ENCODE measurements around the gene HBQ1.

GRCh38 chr16:133716-134115 lies 46.5 kb upstream of the HBQ1 start:
- no peak for TF ChIP-seq GABPA (IDR thresholded peaks at IDR 0.05 in 1 of 2, conservative IDR thresholded peaks at IDR 0.05 in 1 of 2)
- TF ChIP-seq, protein P1, sequence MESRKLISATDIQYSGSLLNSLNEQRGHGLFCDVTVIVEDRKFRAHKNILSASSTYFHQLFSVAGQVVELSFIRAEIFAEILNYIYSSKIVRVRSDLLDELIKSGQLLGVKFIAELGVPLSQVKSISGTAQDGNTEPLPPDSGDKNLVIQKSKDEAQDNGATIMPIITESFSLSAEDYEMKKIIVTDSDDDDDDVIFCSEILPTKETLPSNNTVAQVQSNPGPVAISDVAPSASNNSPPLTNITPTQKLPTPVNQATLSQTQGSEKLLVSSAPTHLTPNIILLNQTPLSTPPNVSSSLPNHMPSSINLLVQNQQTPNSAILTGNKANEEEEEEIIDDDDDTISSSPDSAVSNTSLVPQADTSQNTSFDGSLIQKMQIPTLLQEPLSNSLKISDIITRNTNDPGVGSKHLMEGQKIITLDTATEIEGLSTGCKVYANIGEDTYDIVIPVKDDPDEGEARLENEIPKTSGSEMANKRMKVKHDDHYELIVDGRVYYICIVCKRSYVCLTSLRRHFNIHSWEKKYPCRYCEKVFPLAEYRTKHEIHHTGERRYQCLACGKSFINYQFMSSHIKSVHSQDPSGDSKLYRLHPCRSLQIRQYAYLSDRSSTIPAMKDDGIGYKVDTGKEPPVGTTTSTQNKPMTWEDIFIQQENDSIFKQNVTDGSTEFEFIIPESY (IDR thresholded peaks at IDR 0.05), result no peak
- TF ChIP-seq FOXA1 (IDR thresholded peaks at IDR 0.05), result no peak
- TF ChIP-seq, protein P2, sequence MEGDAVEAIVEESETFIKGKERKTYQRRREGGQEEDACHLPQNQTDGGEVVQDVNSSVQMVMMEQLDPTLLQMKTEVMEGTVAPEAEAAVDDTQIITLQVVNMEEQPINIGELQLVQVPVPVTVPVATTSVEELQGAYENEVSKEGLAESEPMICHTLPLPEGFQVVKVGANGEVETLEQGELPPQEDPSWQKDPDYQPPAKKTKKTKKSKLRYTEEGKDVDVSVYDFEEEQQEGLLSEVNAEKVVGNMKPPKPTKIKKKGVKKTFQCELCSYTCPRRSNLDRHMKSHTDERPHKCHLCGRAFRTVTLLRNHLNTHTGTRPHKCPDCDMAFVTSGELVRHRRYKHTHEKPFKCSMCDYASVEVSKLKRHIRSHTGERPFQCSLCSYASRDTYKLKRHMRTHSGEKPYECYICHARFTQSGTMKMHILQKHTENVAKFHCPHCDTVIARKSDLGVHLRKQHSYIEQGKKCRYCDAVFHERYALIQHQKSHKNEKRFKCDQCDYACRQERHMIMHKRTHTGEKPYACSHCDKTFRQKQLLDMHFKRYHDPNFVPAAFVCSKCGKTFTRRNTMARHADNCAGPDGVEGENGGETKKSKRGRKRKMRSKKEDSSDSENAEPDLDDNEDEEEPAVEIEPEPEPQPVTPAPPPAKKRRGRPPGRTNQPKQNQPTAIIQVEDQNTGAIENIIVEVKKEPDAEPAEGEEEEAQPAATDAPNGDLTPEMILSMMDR (IDR thresholded peaks at IDR 0.05; ENCODE audit: low read depth, low read length, missing input control), result no peak
- TF ChIP-seq REST (IDR thresholded peaks at IDR 0.05), result no peak
- TF ChIP-seq SP1 (IDR thresholded peaks at IDR 0.05), result no peak
- TF ChIP-seq HNF4A (conservative IDR thresholded peaks at IDR 0.05), result no peak
- TF ChIP-seq, protein P3, sequence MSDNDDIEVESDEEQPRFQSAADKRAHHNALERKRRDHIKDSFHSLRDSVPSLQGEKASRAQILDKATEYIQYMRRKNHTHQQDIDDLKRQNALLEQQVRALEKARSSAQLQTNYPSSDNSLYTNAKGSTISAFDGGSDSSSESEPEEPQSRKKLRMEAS (IDR thresholded peaks at IDR 0.05), result no peak
- TF ChIP-seq, protein P4, sequence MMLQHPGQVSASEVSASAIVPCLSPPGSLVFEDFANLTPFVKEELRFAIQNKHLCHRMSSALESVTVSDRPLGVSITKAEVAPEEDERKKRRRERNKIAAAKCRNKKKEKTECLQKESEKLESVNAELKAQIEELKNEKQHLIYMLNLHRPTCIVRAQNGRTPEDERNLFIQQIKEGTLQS (IDR thresholded peaks at IDR 0.05), result no peak
- no peak for TF ChIP-seq EGR1 (IDR thresholded peaks at IDR 0.05; ENCODE audit: low read depth in 2 of 2)
- no peak for TF ChIP-seq RAD21 (IDR thresholded peaks at IDR 0.05)
- TF ChIP-seq YY1 (IDR thresholded peaks at IDR 0.05), result no peak

Measured in liver (tissue), 3 donors.